ENCODE data around the gene LILRA6.
A peak's percentile ranks its signal among the peaks of the same experiment; 100 is the strongest.
"Not testable (repeated sequence)": the region's sequence is repeated elsewhere in the genome, so short reads cannot be mapped to it uniquely, and the experiment has no call there.

Gene LILRA6

DNA sequence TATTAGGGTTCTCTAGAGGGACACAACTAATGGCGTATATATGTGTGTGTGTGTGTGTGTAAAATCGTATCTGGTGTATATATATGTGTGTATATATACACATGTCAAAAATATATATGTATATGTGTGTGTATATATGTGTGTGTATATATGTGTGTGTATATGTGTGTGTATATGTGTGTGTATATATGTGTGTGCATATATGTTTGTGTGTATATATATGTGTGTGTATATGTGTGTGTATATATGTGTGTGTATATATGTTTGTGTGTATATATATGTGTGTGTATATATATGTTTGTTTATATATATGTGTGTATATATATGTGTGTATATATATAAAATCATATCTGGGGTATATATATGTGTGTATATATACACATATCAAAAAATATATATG, 19.9 kb upstream of the LILRA6 start:
- DNase-seq, result no peak

DNA sequence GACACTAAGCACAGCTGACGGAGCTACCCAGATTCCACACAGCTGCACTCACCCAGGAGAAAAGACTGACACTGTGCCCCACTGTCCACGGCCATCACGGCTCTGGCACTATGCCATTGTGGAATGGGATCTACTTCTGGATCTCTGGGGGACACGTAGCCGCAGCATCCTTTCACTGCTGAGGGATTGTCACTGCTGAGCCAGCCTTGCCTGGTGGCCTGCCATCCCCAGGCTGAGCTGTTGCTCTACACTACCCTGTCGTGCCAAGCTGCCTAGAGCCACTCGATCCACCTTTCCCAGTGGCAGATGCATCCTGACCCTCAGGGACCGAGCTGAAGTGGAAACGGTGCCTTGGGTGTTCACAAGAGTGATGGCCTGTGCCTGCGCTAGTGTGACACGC, 19.5 kb upstream of the LILRA6 start:
- DNase-seq, result no peak

DNA sequence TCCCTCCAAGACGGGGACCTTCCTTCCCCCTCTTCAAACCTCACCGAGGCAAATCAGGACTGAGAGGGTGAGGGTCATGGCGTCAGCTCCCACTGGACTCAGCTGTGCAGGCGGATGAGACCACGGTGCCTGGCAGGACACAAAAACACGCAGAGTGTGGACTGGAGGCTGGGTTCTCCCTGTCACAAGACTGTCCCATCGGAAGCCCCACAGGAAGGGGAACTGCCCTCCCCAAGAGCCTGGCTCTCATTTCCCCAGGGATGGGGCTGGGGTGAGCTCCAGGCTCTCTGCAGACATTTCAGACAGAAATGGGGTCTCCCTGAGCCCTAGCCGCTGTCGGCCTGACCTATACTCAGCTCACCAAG, 14.5 kb upstream of the LILRA6 start, which contains the start of gene LILRB5:
LILRB5 (minus strand) TSS at position 158 of the 365 bp plus-strand sequence; CDS start at position 78, 80 bp downstream.
- DNase-seq, result no peak

DNA sequence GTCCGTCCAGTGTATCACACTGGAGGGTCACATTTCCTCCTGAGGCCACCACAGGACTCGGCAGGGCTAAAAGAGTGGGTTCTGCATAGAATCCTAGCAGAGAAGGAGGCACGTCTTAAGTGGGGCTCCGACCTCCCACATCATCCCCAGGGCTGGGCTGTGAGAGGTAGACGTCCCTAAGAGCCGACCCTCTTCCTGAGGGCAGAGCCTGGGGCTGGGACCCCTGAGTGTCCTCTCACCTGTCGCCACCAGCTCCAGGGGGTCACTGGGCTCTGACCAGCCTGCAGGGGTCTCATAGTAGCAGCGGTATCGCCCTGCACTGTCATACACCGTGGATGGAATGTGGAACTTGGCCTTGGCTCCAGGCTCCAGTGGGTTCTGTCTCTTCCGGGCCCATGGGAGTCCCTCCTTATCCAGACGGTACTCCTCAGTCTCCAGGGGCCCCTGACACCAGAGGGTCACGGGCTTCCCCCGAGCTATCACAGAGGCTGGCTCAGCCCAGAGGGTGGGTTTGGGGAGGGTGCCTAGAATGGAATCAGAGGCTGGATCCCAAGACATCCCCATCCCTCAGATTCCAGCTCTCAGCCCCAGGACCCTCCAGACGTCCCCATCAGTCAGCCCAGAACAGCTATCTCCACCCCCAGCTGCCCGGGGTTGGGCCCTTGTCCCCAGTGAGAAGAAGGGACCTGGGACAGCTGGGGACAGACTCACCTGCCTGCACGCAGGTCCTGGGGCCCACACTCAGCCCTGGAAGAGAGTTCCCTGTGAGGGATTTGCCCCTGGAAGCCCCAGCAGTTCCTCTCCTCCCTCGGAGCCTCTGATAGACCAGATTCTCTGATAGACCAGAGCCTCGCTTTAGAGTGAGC, 13.9 kb upstream of the LILRA6 start:
- no peak for DNase-seq

DNA sequence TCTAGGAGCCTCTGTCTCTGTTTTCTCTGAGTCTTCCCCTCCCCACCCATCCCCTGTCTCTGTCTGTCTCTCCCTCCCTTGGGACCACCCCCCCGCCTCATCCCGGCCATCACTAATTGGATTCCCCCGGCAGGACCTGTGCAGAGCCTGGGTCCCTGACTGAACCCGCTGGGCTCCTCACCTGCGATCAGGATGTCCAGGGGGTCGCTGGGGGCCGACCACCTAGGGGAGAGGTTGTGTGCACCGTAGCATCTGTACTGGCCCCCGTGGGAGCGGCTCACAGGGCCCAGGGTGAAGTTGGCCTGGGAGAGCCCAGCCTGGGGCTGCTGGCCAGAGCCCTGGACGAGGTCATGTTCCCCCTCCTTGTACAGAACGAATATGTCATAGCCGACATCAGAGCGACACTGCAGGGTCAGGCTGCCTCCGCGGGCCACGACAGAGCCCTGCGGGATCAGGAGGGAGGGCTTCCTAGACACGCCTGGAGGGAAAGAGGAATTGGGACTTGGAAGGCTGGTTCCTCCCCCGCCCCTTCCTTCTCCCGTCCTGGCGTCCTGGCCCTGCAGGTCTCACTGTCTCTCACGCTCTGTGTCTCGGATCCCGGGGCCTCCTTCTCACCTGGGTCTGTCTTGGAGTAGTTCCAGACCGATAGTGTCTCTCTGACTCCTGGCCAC, 12.7 kb upstream of the LILRA6 start:
- no peak for DNase-seq

DNA sequence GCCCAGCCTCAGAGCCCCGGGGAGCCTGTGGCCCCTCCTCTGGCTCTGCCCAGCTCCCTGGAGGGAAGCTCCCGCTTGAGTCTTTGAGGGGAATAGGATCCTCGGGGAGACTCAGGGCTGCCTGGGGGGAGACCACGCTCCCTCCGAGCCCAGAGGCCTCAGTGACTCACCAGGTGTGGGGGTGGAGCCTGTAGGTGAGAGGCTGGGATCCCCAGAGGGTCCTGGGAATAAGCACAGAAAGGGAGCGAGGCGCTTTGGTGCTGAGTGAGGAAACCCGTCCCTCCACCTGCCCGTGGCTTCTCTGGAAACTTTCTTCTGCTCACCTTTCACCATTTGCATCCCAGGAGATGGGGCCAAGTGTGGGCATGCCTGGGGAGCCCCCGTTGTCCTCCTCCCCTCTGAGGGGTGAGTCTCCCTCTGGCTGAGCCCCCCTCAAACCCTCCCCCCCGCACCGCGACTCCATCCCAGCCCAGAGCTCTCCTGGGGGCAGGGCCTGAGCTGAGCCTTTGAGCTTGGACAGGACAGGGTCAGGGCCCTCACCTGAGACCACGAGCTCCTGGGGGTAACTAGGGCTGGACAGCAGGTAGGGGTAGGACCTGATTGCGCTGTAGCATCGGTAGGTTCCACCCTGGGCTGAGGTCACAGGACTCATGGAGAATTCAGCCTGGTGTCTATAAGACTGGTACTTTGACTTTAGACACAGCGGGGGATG, 11.8 kb upstream of the LILRA6 start:
- no peak for DNase-seq

DNA sequence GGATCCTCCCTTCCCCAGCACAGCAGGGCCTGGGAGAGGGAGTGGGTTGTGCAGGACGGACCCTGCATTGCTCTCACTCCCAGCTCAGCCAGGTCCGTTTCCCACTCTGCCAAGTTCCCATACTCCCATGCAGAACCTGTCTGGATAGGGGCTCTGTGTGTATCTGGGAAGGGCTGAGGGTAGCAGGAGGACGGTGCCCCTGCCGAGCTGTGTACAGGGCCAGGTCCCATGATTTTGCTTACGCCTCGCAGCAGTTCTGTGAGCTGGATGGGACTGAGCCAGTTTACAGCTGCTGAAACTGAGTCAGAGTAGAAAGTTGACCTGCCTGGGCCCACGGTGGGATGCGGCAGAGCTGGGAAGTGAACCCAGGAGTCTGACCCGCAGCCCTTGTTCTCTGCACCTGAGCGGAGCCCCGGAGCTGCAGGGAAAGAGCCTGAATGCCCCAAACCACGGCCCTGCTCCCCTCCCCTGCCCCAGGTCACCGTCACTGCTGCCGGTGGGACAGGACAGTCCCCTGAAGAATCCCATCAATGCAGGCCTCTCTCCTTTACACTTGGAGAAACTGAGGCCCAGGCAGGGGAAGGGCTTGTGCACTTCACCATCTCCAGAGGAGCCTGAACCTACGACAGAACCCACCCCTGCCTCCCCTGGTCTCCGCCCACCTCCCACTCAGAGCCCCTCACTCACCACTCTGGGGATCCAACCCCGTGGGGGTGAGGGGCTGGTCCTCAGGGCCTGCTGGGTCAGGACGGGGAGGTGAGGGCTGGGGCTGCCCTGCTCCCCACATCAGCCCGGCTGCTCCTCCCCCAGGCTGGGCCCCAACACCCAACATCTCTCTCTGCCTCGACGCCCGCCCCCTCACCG, 11.0 kb upstream of the LILRA6 start:
- no peak for DNase-seq

DNA sequence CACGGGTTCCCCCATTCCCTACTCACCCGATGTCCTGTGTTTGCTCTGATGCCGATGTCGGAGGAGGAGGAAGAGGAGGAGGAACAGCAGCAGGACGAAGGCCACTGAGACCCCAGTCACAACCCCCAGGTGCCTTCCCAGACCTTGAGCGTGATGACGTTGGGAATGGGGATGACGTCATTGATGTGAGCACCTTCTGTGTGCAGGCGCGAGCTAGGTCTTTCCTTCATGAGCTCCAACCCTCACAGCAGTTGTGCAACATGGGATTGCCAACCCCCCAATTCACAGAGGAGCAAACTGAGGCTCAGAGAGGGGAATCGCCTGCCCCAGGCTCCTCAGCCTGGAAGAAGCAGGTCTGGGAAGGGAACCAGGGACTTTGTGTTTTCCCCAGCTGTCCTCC, 10.3 kb upstream of the LILRA6 start:
- DNase-seq, result no peak

DNA sequence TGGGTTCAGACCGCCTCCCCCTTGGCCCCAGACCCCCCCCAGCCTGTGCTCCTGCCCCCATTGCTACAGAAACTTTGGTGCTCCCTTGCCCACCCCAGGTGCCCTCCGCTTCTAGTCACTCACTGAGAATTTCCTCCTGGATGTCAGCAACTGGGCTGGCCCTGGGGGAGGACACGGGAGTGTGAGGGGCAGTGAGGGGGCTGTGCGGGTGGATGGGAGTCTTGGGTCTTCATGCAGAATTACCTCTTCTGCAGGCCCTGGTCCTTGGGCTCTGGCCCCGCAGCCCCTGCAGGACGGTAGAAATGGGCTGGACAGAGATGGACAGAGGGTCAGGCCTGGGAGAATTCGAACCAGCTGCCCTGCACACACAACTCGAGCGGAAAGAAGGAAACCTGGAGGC, 9.7 kb upstream of the LILRA6 start:
- no peak for DNase-seq

DNA sequence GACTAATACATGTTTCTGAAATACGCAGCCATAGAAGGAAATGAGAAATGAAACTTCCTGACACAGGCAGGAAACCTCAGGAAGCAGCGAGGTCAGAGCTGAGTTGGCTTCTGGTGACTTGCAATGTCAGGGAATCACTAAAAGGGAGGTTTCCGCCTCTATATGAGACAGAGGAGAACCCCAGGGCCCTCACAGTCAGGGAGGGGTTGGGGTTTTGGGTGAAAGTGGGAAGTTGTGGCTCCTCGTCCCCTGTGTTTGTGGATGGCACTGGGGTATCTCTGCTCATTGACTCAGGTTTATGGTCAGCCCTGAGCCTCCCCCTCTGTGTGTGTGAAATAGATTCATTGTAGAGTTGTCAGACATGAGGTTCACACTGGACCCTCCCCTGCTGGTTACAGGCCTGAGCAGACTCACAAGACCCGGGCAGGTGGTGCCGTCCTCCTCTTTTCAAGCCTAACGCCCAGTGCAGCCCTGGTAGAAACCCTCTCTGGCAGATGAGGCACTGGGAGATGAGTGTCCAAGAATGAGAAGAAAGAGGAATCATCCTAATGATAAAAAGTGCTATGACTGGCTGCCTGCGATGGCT, 5.5 kb upstream of the LILRA6 start:
- peak; percentile 47 for DNase-seq

DNA sequence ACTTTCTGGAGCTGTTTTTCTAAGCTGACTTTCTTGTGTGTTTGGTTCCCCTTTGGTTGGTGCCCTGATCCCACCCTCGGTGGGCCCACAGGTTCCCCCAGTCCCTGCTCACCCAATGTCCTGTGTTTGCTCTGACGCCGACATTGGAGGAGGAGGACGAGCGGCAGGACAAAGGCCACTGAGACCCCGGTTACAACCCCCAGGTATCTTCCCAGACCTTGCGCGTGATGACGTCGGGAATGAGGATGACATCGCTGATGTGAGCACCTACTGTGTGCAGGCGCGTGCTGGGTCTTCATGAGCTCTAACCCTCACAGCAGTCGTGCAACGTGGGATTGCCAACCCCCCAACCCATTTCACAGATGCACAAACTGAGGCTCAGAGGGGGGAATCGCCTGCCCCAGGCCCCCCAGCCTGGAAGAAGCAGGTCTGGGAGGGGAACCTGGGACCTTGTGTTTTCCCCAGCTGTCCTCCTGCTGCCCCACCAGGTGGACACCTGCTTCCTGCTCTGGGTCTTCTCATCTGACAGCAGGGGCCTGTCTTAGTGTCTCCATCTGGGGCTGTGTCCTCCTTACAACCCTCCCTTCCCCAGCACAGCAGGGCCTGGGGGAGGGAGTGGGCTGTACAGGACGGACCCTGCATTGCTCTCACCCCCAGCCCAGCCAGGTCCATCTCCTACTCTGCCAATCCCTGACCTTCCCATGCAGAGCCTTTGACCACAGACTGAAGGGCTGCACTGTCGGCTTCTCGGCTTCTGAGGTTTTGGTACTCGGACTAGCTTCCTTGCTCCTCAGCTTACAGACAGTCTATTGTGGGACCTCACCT, 4.7 kb upstream of the LILRA6 start:
- no peak for DNase-seq

DNA sequence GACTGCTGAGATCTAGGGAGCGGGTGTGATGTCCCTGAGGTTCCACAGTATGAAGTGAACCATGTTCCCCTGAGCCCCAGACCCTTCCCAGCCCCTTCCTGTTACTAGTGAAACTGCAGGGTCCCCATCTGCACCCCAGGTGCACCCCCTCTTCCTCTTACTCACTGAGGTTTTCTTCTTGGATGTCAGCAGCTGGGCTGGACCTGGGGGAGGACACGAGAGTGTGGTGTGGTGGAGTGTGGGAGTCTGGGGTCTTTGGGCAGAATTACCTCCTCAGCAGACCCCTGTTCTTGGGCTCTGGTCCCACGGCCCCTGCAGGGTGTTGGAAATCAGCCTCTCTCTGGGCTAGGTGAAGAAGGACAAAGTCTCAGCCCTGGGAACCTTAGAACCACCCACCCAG, 3.3 kb upstream of the LILRA6 start:
- no peak for DNase-seq

DNA sequence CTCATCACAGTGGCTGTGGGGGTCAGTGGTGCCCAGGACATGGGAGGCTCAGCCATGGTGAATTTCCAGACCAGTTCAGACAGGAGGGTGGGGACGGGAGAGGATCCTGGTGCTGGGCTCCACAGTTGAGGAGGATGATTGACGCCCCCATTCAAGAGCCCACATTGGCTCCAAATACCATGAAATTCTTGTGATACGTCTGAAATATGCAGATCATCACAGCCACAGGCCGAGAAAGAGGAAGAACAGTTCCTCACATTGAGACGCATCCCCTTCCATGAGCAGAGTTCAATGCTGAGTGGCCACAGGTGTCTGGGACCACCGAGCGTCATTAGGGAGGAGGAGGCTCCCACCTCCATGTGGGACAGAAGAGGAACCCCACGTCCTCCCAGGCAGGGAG, 1.2 kb upstream of the LILRA6 start:
- DNase-seq, result not testable (repeated sequence)

DNA sequence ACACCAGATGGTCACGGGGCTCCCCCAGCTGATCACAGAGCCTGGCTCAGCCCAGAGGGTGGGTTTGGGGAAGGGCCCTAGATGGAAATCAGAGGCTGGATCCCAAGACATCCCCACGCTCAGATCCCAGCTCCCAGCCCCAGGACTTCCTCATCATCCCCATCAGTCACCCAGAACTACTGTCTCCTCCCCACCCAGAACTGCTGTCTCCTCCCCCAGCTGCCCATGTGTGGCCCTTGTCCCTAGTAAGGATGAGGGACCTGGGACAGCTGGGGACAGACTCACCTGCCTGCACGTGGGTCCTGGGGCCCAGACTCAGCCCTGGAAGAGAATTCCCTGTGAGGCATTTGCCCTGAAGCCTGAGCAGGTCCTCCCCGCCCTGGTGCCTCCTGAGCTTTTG, 356 bp downstream of the LILRA6 start:
- not testable (repeated sequence) for DNase-seq

DNA sequence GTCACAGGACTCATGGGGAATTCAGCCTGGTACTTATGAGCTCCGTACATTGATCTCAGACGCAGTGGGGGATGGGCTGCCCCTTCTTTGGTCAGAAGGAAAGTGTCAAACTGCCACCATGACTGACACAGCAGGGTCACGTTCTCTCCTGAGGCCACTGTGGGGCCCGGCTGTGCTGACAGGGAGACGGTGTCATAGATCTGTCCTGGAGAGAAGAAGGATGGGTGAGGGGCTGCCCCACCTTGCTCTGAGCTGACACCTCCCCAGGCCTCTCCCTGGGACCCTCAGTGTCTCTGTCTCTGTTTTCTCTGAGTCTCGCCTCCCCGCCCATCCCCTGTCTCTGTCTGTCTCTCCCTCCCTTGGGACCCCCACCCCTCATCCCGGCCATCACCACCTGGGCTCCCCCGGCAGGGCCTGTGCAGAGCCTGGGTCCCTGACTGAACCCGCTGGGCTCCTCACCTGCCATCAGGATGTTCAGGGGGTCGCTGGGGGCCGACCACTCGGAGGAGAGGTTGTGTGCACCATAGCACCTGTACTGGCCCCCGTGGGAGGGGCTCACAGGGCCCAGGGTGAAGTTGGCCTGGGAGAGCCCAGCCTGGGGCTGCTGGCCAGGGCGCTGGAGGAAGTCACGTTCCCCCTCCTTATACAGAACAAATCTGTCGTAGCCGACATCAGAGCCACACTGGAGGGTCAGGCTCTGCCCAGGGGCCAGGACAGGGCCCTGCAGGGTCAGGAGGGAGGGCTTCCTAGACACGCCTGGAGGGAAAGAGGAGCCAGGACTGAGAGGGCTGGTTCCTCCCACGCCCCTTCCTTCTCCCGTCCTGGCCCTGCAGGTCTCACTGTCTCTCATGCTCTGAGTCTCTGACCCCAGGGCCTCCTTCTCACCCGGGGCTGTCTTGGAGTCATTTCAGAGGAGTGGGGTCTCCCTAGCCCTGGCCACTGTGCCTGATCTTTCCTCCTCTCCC, 1.9 kb downstream of the LILRA6 start:
- DNase-seq, result not testable (repeated sequence)

DNA sequence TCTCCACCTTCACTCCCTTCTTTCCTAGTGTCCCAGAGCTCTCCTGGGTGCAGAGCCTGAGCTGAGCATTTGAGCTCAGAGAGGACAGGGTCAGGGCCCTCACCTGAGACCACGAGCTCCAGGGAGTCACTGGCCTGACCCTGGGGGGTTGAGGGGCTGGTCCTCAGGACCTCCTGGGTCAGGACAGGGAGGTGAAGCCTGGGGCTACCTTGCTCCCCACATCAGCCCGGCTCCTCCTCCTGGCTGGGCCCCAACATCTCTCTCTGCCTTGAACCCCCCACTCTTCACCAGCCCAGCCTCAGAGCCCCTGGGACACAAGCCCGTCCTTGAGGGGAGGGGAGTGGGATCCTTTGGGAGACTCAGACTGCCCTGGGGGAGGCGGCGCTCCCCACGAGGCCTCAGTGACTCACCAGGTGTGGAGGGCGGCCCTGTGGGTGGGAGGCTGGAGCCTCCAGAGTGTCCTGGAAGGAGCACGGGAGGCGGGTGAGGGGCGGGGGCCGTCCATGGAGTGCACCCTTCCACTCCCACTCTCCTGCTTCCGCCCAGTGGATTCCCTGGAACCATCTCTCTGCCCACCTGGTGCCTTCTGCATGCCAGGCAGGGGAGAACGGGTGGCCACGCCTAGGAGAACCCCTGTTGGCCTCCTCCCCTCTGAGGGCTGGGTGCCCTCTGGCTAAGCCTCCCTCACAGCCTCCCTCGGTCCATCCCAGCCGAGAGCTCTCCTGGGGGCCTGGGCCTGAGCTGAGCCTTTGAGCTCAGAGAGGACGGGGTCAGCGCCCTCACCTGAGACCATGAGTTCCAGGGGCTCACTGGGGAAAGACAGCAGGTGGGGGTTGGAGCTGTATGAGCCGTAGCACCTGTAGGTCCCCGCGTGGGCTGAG, 2.9 kb downstream of the LILRA6 start:
- not testable (repeated sequence) for DNase-seq

DNA sequence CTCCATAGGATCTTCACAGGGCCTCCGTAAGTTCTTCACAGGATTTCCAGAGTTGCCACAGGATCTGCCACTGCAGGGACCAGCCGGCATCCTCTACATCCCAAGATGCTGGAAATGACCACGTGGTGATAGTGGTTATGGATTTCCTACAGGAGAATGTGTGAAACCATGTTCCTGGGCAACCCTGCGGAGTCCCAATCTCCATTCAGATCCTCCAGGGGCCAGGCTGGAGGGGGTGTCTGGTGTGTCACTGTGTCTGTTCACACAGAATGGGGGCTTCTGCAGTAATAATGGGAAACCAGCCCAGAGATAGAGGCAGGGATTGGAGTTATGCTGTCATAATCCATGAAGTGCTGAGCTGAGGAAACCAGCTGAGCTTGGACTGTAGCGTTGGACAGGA, 8.6 kb downstream of the LILRA6 start:
- DNase-seq, result no peak

DNA sequence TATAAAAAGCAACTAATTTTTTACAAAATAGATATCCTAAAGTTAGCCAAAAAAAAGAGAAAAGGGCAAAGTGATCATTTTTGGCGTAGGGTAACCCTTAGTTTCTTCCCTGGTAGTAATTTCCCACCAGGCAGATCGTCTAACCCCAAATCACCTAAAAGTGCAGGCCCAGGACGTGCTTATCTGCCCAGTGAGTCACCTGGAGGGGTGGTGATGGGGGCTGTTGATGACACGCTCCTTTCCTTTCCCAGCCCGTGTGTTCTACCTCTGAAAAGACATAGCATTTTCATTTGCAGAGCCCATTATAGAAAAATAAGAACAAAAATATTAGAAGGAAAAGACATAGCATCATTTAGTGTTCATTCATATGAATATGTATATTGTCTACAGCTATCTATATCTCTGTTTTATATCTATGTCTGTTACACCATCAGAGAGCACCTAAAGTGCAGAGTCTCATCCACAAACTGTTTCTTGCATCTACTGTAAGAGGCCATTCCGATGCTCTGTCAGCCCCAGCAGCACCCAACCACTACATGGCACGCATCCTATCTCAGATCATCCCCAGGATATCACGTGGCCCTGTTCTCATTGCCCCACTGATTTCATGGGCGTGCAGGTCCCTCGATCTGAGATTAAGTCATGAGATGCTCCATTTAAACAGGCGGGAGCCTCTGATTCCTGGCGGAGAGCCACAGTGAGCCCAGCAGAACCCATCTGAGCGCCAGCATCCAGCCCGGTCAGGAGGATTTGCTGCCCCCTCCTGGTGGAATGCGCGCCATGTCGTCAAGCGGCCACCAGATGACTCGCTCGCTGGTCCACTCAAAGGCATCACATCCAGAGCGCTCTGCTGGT, 11.3 kb downstream of the LILRA6 start:
- peak; percentile 59 for DNase-seq

All from HCEC 1CT (cell line).